ENCODE data around the gene SEC23A. TPM values are rescaled to one million over a fixed set of nuclear protein-coding genes. Genes with fewer than 3 reads are reported as not detected.
"Not testable (repeated sequence)": the region's sequence is repeated elsewhere in the genome, so short reads cannot be mapped to it uniquely, and the experiment has no call there.

Gene SEC23A
- total RNA-seq, 1 donor from 2014 or later = 65.8 TPM

- not testable (repeated sequence) for H3K36me3 Mint-ChIP-seq (ENCODE audit: low read depth); H3K9me3 Mint-ChIP-seq; H3K27ac Mint-ChIP-seq
Measured at GRCh38 chr14:39008965-39009364, 94.1 kb downstream of the SEC23A start.

GRCh38 chr14:39006721-39007410 lies 96.2 kb downstream of the SEC23A start:
- Mint-ChIP-seq H3K36me3 (ENCODE audit: low read depth) (no peaks in the 10 kb centered on the region), H3K27ac (no peak overlapping the region), H3K27me3 (peaks cover 4% of the 10 kb centered on the region), H3K9me3 (no peaks in the 10 kb centered on the region), H3K4me1 (no peaks in the 10 kb centered on the region), H3K4me3 (no peak overlapping the region)
- DNase-seq = no peak
- intact Hi-C loops (cut with micrococcal nuclease) = no loop called here

More at GRCh38 chr14:39008965-39009364, 94.1 kb downstream of the SEC23A start:
- H3K4me3 Mint-ChIP-seq; H3K4me1 Mint-ChIP-seq; intact Hi-C loops (cut with micrococcal nuclease); H3K27me3 Mint-ChIP-seq; DNase-seq: not testable (repeated sequence)

DNA sequence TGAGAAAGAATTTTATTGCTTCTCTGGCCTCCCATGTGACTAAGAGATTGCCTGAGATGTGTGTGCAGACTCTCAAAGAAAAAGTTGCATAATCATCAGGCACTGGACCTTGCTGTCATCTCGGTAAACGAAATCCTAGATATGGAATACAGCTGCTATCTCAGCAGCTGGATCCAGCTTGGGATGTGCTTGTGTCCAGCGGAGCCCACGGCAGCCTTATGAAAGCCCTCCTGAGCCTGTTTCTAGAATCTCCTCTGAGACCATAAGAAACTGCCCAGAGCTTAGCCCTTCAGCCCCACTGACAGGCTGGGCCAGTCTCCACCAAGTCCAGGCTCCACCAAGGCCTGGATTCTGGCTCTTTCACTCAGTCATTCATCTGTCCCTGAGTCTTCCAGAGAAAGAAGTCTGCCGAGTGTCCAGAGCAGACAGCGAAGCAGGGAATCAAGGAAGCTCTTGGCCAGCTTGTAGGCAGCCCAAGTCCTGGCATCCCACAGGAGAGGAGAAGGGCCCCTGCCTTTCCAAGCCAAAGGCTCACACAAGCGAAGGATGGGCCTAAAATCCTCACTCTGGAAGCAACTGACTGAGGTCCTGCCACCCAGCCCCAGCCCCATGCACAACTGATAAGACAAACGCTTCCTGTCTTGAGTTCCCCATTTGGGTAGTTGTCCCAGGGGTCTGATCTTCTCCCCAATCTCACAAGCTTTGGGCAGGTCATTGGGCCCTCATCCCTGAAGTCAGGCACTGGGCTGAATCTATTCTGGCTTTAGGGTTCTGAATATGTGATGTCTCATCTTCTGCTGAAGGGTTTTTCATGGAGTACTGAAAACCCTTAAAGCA lies 97.8 kb downstream of the SEC23A start:
- no peak for DNase-seq
- Mint-ChIP-seq H3K36me3 (ENCODE audit: low read depth) (no peaks in the 10 kb centered on the region), H3K9me3 (no peaks in the 10 kb centered on the region), H3K4me3 (no peak overlapping the region), H3K27me3 (peaks cover 4% of the 10 kb centered on the region), H3K4me1 (no peaks in the 10 kb centered on the region), H3K27ac (no peak overlapping the region)
- intact Hi-C loops (cut with micrococcal nuclease) = no loop called here

- no peaks in the 10 kb centered on the region for H3K36me3 Mint-ChIP-seq (ENCODE audit: low read depth)
- peaks cover 7% of the 10 kb centered on the region for H3K27me3 Mint-ChIP-seq
- intact Hi-C loops (cut with micrococcal nuclease) = no loop called here
- no peak overlapping the region for H3K4me3 Mint-ChIP-seq
- H3K9me3 Mint-ChIP-seq = no peaks in the 10 kb centered on the region
- no peak overlapping the region for H3K27ac Mint-ChIP-seq
- DNase-seq = no peak
- no peaks in the 10 kb centered on the region for H3K4me1 Mint-ChIP-seq
Measured at GRCh38 chr14:38999949-39000348, 103.1 kb downstream of the SEC23A start.

- H3K4me3 Mint-ChIP-seq = no peak overlapping the region
- H3K36me3 Mint-ChIP-seq (ENCODE audit: low read depth) = no peaks in the 10 kb centered on the region
- H3K27ac Mint-ChIP-seq = no peak overlapping the region
- H3K4me1 Mint-ChIP-seq = peaks cover 5% of the 10 kb centered on the region
- intact Hi-C loops (cut with micrococcal nuclease) = no loop called here
- peaks cover 7% of the 10 kb centered on the region for H3K27me3 Mint-ChIP-seq
- DNase-seq = no peak
- peaks cover 5% of the 10 kb centered on the region for H3K9me3 Mint-ChIP-seq
Measured at GRCh38 chr14:38994731-38995130, 108.3 kb downstream of the SEC23A start.

GRCh38 chr14:38993981-38994380 lies 109.1 kb downstream of the SEC23A start:
- intact Hi-C loops (cut with micrococcal nuclease) = no loop called here
- H3K27me3 Mint-ChIP-seq = peaks cover 7% of the 10 kb centered on the region
- H3K4me3 Mint-ChIP-seq = no peak overlapping the region
- H3K27ac Mint-ChIP-seq = no peak overlapping the region
- no peaks in the 10 kb centered on the region for H3K36me3 Mint-ChIP-seq (ENCODE audit: low read depth)
- no peak for DNase-seq
- peaks cover 9% of the 10 kb centered on the region for H3K4me1 Mint-ChIP-seq
- H3K9me3 Mint-ChIP-seq = peaks cover 5% of the 10 kb centered on the region

- H3K27me3 Mint-ChIP-seq = peaks cover 7% of the 10 kb centered on the region
Measured at GRCh38 chr14:38992067-38992844, 110.8 kb downstream of the SEC23A start.

DNA sequence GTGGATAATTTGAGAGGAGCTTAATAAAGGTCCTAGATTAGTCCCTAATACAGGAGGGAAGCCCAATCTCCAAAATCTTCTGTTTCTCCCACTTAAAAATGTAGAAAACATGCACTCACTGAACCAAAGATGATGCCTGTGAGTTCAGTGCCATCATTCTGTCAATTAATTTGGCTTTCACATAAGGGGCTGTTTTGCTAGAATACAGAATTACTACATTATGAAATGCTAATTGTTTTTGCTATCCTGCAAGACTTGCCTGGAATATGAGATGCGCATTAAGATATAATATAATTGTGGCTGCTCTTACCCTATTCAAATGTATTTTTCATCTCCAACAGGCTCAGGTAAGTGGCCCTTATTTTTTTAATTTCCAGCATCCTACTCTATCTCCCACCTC lies 111.7 kb downstream of the SEC23A start:
- DNase-seq = no peak
- Mint-ChIP-seq H3K27ac (no peak overlapping the region), H3K36me3 (ENCODE audit: low read depth) (no peaks in the 10 kb centered on the region), H3K9me3 (peaks cover 5% of the 10 kb centered on the region), H3K4me3 (no peak overlapping the region), H3K27me3 (peaks cover 7% of the 10 kb centered on the region), H3K4me1 (peaks cover 9% of the 10 kb centered on the region)
- intact Hi-C loops (cut with micrococcal nuclease) = no loop called here

More at GRCh38 chr14:38992067-38992844, 110.8 kb downstream of the SEC23A start:
- Mint-ChIP-seq H3K4me3 (no peak overlapping the region), H3K9me3 (peaks cover 5% of the 10 kb centered on the region), H3K36me3 (ENCODE audit: low read depth) (no peaks in the 10 kb centered on the region), H3K4me1 (peaks cover 9% of the 10 kb centered on the region), H3K27ac (no peak overlapping the region)
- intact Hi-C loops (cut with micrococcal nuclease) = no loop called here
- no peak for DNase-seq

DNA sequence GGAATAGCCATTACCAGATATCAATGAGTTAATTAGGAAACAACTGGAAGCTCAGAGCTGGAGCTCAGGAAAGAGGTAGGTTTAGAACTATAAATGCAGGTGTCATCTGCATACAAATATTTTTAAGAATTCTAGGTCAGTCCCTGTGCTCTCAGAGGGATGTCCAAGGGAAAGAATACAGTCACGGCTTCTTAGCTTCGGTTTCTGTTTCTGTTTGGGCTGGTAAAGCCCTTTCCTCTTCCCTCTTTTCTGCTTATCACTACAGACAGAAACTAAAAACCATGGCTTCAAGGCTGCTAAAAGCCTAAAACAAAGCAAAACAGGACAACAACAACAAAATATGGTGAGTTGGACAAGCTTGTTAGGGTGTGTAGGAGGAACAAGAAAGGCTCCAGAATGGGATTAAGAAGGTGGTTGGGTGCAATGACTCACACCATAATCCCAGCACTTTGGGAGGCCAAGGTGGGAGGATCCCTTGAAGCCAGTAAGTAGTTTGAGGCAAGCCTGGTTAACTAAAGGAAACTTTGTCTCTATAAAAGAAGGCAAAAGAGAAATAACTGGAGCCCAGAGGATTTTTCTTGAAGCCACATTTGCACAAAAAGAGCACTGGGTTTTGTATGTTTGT lies 113.0 kb downstream of the SEC23A start:
- H3K9me3 Mint-ChIP-seq = peaks cover 5% of the 10 kb centered on the region
- H3K4me1 Mint-ChIP-seq = peaks cover 9% of the 10 kb centered on the region
- peak; percentile 68 for DNase-seq
- H3K4me3 Mint-ChIP-seq = peak overlapping the region; percentile 25
- intact Hi-C loops (cut with micrococcal nuclease) = no loop called here
- no peaks in the 10 kb centered on the region for H3K36me3 Mint-ChIP-seq (ENCODE audit: low read depth)
- peaks cover 4% of the 10 kb centered on the region for H3K27me3 Mint-ChIP-seq
- H3K27ac Mint-ChIP-seq = no peak overlapping the region

DNA sequence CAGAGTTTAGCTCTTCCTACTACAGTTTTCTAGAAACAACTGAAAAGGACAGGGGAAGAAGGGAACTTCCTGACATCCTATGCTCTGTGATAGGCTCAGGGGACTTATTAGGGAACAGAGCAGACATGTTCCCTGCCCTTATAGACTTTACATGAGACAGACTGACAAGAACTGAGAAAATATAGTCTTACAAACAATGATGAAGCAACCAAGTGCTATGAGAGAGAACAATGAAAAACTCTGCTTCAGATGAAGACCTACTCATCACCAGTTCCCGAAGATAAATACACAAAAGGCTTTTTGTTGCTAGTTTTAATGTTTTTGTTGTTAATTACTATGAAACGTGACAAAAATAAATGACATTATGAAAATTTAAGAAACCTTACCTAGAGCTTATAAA lies 115.3 kb downstream of the SEC23A start:
- H3K9me3 Mint-ChIP-seq = peaks cover 5% of the 10 kb centered on the region
- peaks cover 9% of the 10 kb centered on the region for H3K4me1 Mint-ChIP-seq
- no peak overlapping the region for H3K27ac Mint-ChIP-seq
- intact Hi-C loops (cut with micrococcal nuclease) = no loop called here
- no peaks in the 10 kb centered on the region for H3K27me3 Mint-ChIP-seq
- no peak overlapping the region for H3K4me3 Mint-ChIP-seq
- no peak for DNase-seq
- H3K36me3 Mint-ChIP-seq (ENCODE audit: low read depth) = no peaks in the 10 kb centered on the region

GRCh38 chr14:38982837-38983236 lies 120.2 kb downstream of the SEC23A start:
- H3K4me1 Mint-ChIP-seq = no peaks in the 10 kb centered on the region
- DNase-seq = no peak
- intact Hi-C loops (cut with micrococcal nuclease) = no loop called here
- H3K36me3 Mint-ChIP-seq (ENCODE audit: low read depth) = no peaks in the 10 kb centered on the region
- H3K4me3 Mint-ChIP-seq = no peak overlapping the region
- peaks cover 10% of the 10 kb centered on the region for H3K27me3 Mint-ChIP-seq
- H3K27ac Mint-ChIP-seq = no peak overlapping the region
- peaks cover 8% of the 10 kb centered on the region for H3K9me3 Mint-ChIP-seq

DNA sequence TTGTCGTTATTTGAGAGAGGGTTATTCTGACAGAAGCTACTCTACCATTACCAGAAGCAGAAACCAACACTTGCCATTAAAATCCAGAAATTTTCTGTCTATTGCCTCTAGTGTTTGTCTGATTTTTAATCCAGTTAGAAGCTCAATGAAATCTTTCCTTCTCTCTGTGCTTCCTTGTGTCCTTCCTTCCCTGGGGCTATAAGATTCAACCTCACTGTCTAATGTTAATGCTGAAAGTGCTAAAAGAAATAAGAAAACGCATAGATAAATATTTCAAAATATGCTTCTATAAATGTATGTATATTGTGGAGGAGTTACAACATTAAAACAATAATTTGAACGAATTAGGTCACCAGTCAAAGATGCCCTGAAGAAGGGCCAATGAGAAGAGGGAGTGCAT lies 120.8 kb downstream of the SEC23A start:
- no peak for DNase-seq
- Mint-ChIP-seq H3K27me3 (peaks cover 10% of the 10 kb centered on the region), H3K4me3 (no peak overlapping the region), H3K36me3 (ENCODE audit: low read depth) (no peaks in the 10 kb centered on the region), H3K4me1 (no peaks in the 10 kb centered on the region), H3K27ac (no peak overlapping the region), H3K9me3 (peaks cover 8% of the 10 kb centered on the region)
- intact Hi-C loops (cut with micrococcal nuclease) = no loop called here
